Forelimb muscle (tissue), 1 donor: ENCODE results near the gene SAMD9L. TPM values are rescaled to one million over a fixed set of nuclear protein-coding genes. Genes with fewer than 3 reads are reported as not detected.

Source experiments
- DNase-seq: peaks from one replicate; pipeline ENCODE4 v3.0.0-alpha.2; 2013; ENCODE audit warnings: low read depth
- polyA plus RNA-seq: library from polyadenylated mRNA; unstranded; fragments of 120-200 nt; gene quantifications from one replicate; pipeline ENCODE4 v1.2.1, GENCODE V29; 2013; ENCODE audit not compliant: insufficient read length

The SAMD9L gene
- 6.4 TPM for polyA plus RNA-seq

- no peak for DNase-seq
Observed at GRCh38 chr7:93148144-93148543, at the start of gene SAMD9L. TSS of gene SAMD9L (minus strand) at chr7:93148385. CDS start at chr7:93135971, 12,414 bp downstream.

- DNase-seq, result no peak
Observed at GRCh38 chr7:93196336-93196735, 48.2 kb upstream of the SAMD9L start.

GRCh38 chr7:93194386-93194785 is 46.2 kb upstream of the SAMD9L start:
- DNase-seq, result no peak

GRCh38 chr7:93188870-93189634 is 40.9 kb upstream of the SAMD9L start:
- no peak for DNase-seq

GRCh38 chr7:93185303-93186027 is 37.3 kb upstream of the SAMD9L start:
- no peak for DNase-seq

GRCh38 chr7:93179173-93179572 is 31.0 kb upstream of the SAMD9L start:
- DNase-seq, result no peak

- DNase-seq, result no peak
Observed at GRCh38 chr7:93178213-93178612, 30.0 kb upstream of the SAMD9L start.

- no peak for DNase-seq
Observed at GRCh38 chr7:93176992-93177580, 28.9 kb upstream of the SAMD9L start.

- DNase-seq, result no peak
Observed at GRCh38 chr7:93175219-93175618, 27.0 kb upstream of the SAMD9L start.

GRCh38 chr7:93172683-93173082 is 24.5 kb upstream of the SAMD9L start:
- DNase-seq, result no peak

- no peak for DNase-seq
Observed at GRCh38 chr7:93171606-93172226, 23.5 kb upstream of the SAMD9L start.

GRCh38 chr7:93165447-93165846 is 17.3 kb upstream of the SAMD9L start:
- no peak for DNase-seq

- DNase-seq, result no peak
Observed at GRCh38 chr7:93164766-93165165, 16.6 kb upstream of the SAMD9L start.

- no peak for DNase-seq
Observed at GRCh38 chr7:93161181-93161762, 13.1 kb upstream of the SAMD9L start.

- no peak for DNase-seq
Observed at GRCh38 chr7:93160410-93160809, 12.2 kb upstream of the SAMD9L start.

GRCh38 chr7:93159490-93159889 is 11.3 kb upstream of the SAMD9L start:
- no peak for DNase-seq

- DNase-seq, result no peak
Observed at GRCh38 chr7:93156884-93157283, 8.7 kb upstream of the SAMD9L start.

GRCh38 chr7:93150200-93150835 is 2.1 kb upstream of the SAMD9L start:
- no peak for DNase-seq

GRCh38 chr7:93148727-93149126 is 542 bp upstream of the SAMD9L start:
- DNase-seq, result no peak

GRCh38 chr7:93147363-93147762 is 822 bp downstream of the SAMD9L start:
- DNase-seq, result no peak

- no peak for DNase-seq
Observed at GRCh38 chr7:93146472-93147141, 1.6 kb downstream of the SAMD9L start.
